CD14-positive monocyte (primary cell): ENCODE results near the gene DNAJC18. TPM values are rescaled to one million over a fixed set of nuclear protein-coding genes. Genes with fewer than 3 reads are reported as not detected.

Source experiments
- DNase-seq, 3 donors: peaks; one replicate each; pipeline ENCODE4 v3.0.0-alpha.2; 2011 to 2022
- H2AFZ ChIP-seq: 2 replicates; pipeline ENCODE4 v1.6.0; 2012; ENCODE audit warnings: mild to moderate bottlenecking, low read depth, low read length, inconsistent platforms; ENCODE audit not compliant: insufficient read depth, poor library complexity, severe bottlenecking
- H3K27ac ChIP-seq, 2 donors: 1 replicate in 1 of 2; 2 replicates in 1 of 2; pipeline ENCODE4 v1.5.1; 2012 to 2013; ENCODE audit warnings: low read length in 2 of 2, control low read depth in 1 of 2, inconsistent platforms in 1 of 2, low read depth in 1 of 2, mild to moderate bottlenecking in 1 of 2
- H3K27me3 ChIP-seq, 2 donors: one replicate each; pipeline versions ENCODE4 v1.6.0 to v1.6.1; 2011 to 2013; ENCODE audit warnings: low read length in 2 of 2; ENCODE audit not compliant: control insufficient read depth in 2 of 2, insufficient read depth in 2 of 2
- H3K36me3 ChIP-seq, 2 donors: replicated peaks in 1 of 2; 1 replicate in 1 of 2; 2 replicates in 1 of 2; pipeline versions ENCODE4 v1.5.1 to v1.6.1; 2012 to 2013; ENCODE audit warnings: low read length in 2 of 2, control low read depth in 1 of 2, inconsistent platforms in 1 of 2, mild to moderate bottlenecking in 1 of 2; ENCODE audit not compliant: insufficient read depth in 2 of 2, control insufficient read depth in 1 of 2
- H3K4me1 ChIP-seq, 2 donors: 1 replicate in 1 of 2; 2 replicates in 1 of 2; pipeline versions ENCODE4 v1.5.1 to v1.6.1; 2012 to 2013; ENCODE audit warnings: low read length in 2 of 2, control low read depth in 1 of 2, inconsistent platforms in 1 of 2, mild to moderate bottlenecking in 1 of 2, moderate library complexity in 1 of 2; ENCODE audit not compliant: insufficient read depth in 2 of 2, control insufficient read depth in 1 of 2
- H3K4me2 ChIP-seq: replicated peaks from 2 replicates; pipeline ENCODE3; 2012; ENCODE audit warnings: low read length, moderate library complexity, mild to moderate bottlenecking; ENCODE audit not compliant: poor library complexity, severe bottlenecking; ENCODE audit errors: extremely low read depth
- H3K4me3 ChIP-seq, 3 experiments: fragments of 200-600 bp in 1 of 3; sonication (generic) in 1 of 3; replicated peaks in 1 of 3; 1 replicate in 2 of 3; 2 replicates in 1 of 3; pipeline ENCODE4 v1.5.1; 2011 to 2013; ENCODE audit warnings: low read length in 3 of 3, mild to moderate bottlenecking in 3 of 3, control low read depth in 2 of 3, low read depth in 2 of 3, inconsistent platforms in 1 of 3, moderate library complexity in 1 of 3
- H3K79me2 ChIP-seq: 2 replicates; pipeline ENCODE4 v1.6.0; 2012; ENCODE audit warnings: mild to moderate bottlenecking, control low read depth, inconsistent platforms, low read length, moderate library complexity; ENCODE audit not compliant: insufficient read depth
- H3K9ac ChIP-seq: 2 replicates; pipeline ENCODE4 v1.6.0; 2017; ENCODE audit warnings: low read length, mild to moderate bottlenecking; ENCODE audit not compliant: insufficient read depth, poor library complexity, severe bottlenecking
- H3K9me3 ChIP-seq, 2 donors: replicated peaks in 1 of 2; 1 replicate in 1 of 2; 2 replicates in 1 of 2; pipeline versions ENCODE4 v1.5.1 to v1.6.1; 2012 to 2013; ENCODE audit warnings: low read length in 2 of 2, control low read depth in 1 of 2; ENCODE audit not compliant: control insufficient read depth in 1 of 2, insufficient read depth in 1 of 2
- H4K20me1 ChIP-seq: 2 replicates; pipeline ENCODE4 v1.6.0; 2012; ENCODE audit warnings: mild to moderate bottlenecking, low read length, control low read depth, moderate library complexity; ENCODE audit not compliant: insufficient read depth
- H3K27ac Mint-ChIP-seq, 7 donors: one replicate each; pipeline ENCODE4 v1.8.0; 2020; ENCODE audit warnings: mild to moderate bottlenecking in 7 of 7, mixed read lengths in 7 of 7, moderate library complexity in 6 of 7, inconsistent platforms in 2 of 7
- H3K27me3 Mint-ChIP-seq, 3 donors: one replicate each; pipeline ENCODE4 v1.8.0; 2021 to 2022; ENCODE audit warnings: low read depth in 3 of 3, mild to moderate bottlenecking in 3 of 3, mixed read lengths in 3 of 3, moderate library complexity in 3 of 3, inconsistent platforms in 1 of 3
- H3K36me3 Mint-ChIP-seq, 2 donors: one replicate each; pipeline ENCODE4 v1.8.0; 2020; ENCODE audit warnings: mixed read lengths in 2 of 2, inconsistent platforms in 1 of 2, mild to moderate bottlenecking in 1 of 2
- H3K4me1 Mint-ChIP-seq: one replicate; pipeline ENCODE4 v1.8.0; 2020; ENCODE audit warnings: mild to moderate bottlenecking, mixed read lengths
- H3K4me3 Mint-ChIP-seq, 2 donors: one replicate each; pipeline ENCODE4 v1.8.0; 2020; ENCODE audit warnings: mild to moderate bottlenecking in 2 of 2, mixed read lengths in 2 of 2, moderate library complexity in 1 of 2
- H3K9me3 Mint-ChIP-seq, 7 donors: one replicate each; pipeline ENCODE4 v1.8.0; 2020 to 2022; ENCODE audit warnings: mixed read lengths in 7 of 7, mild to moderate bottlenecking in 6 of 7, moderate library complexity in 6 of 7, inconsistent platforms in 2 of 7
- WGBS: methylation state at CpG from one replicate; pipeline ENCODE4 v1.1.5; 2013; ENCODE audit warnings: missing lambda C conversion rate; ENCODE audit not compliant: insufficient coverage; 5-methylcytosine and 5-hydroxymethylcytosine counted together
- intact Hi-C, 2 donors: fragments of 100-400 bp; cut with micrococcal nuclease; formaldehyde crosslinking; loops; one replicate each; pipeline versions ENCODE4 v1.15.0 to v1.15.1; 2023
- polyA plus RNA-seq, 3 donors: library from polyadenylated mRNA; depleted of rRNA in 1 of 3; unstranded in 2 of 3; stranded (reverse) in 1 of 3; fragments of 300-500 nt in 2 of 3; fragments of >200 nt in 1 of 3; fragmentation: Illumina TruSeq in 2 of 3; gene quantifications; 1 replicate in 2 of 3; 2 replicates in 1 of 3; pipeline ENCODE4 v1.2.3, GENCODE V29; 2012 to 2021
- TF ChIP-seq, protein P1 (sequence below): fragments of 200-600 bp; IDR thresholded peaks from one replicate; pipeline ENCODE4 v1.8.0; 2022; ENCODE audit warnings: antibody characterized with exemption, mild to moderate bottlenecking

The DNAJC18 gene
- polyA plus RNA-seq, 3 donors, result 0.87 to 2.6 (median 2.2) TPM

DNA sequence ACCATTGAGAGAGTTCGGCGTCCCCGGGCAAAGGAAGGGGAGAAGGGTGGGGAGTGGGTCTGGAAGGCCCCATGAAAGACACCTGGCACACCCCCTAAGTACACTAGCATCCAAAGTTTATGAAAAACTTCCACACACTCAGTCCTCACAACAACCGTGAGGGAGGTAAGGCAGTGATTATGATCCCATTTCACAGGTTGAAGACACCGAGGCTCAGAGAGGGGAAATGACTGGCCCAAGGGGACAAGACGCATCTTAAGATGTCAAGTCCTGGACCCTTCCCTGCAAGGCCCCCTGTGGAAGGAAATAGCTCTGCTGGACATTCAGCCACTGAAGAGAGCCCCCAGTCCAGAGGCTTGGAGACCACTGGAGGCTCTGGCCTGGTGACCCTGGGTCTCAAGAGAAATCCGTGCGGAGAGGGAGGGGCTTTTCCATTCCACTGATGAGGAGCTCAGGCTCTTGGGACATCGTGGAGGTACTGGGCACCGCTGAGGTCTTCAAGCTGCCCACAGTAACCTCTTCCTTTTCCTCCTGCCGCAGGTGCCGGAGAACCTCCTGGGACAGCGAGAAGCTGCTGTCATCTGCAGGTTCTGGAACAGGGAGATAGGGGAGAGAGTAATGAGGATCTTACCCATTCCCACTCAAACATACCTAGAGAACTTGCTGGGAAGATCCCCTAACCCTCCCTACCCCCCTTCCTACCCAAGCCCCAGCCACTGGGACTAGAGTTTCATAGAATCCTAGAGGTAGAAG is 36.7 kb upstream of the DNAJC18 start:
- intact Hi-C loops, result no loop called here
- Histone ChIP-seq H3K9ac (no peak overlapping the region), H3K27ac (peak overlapping the region; percentile 44 to 63), H3K27me3 (no peaks in the 10 kb centered on the region), H4K20me1 (peaks cover 62% of the 10 kb centered on the region), H3K9me3 (no peaks in the 10 kb centered on the region), H3K4me1 (peaks cover 76 to 97% of the 10 kb centered on the region in 2 donors), H3K79me2 (peaks cover 70% of the 10 kb centered on the region), H3K4me2 (peak overlapping the region; percentile 72), H3K4me3 (peak overlapping the region in 1 of 3 experiments; percentile 58), H3K36me3 (peaks cover 24 to 35% of the 10 kb centered on the region in 2 donors), H2AFZ (no peak overlapping the region)
- H3K27me3 Mint-ChIP-seq, result no peaks in the 10 kb centered on the region
- TF ChIP-seq, protein P1, sequence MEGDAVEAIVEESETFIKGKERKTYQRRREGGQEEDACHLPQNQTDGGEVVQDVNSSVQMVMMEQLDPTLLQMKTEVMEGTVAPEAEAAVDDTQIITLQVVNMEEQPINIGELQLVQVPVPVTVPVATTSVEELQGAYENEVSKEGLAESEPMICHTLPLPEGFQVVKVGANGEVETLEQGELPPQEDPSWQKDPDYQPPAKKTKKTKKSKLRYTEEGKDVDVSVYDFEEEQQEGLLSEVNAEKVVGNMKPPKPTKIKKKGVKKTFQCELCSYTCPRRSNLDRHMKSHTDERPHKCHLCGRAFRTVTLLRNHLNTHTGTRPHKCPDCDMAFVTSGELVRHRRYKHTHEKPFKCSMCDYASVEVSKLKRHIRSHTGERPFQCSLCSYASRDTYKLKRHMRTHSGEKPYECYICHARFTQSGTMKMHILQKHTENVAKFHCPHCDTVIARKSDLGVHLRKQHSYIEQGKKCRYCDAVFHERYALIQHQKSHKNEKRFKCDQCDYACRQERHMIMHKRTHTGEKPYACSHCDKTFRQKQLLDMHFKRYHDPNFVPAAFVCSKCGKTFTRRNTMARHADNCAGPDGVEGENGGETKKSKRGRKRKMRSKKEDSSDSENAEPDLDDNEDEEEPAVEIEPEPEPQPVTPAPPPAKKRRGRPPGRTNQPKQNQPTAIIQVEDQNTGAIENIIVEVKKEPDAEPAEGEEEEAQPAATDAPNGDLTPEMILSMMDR, result no peak
- H3K36me3 Mint-ChIP-seq, result peaks cover 40 to 54% of the 10 kb centered on the region in 2 donors
- WGBS, result 40% methylated on average over 5 of the region's 13 CpGs
- DNase-seq, result no peak
- peaks cover 93% of the 10 kb centered on the region for H3K4me1 Mint-ChIP-seq
- peak overlapping the region; percentile 51 to 93 (median 86) for H3K27ac Mint-ChIP-seq
- peaks cover 0 to 2% (median 0%) of the 10 kb centered on the region in 7 donors for H3K9me3 Mint-ChIP-seq
- H3K4me3 Mint-ChIP-seq, result peak overlapping the region; percentile 47 to 84

DNA sequence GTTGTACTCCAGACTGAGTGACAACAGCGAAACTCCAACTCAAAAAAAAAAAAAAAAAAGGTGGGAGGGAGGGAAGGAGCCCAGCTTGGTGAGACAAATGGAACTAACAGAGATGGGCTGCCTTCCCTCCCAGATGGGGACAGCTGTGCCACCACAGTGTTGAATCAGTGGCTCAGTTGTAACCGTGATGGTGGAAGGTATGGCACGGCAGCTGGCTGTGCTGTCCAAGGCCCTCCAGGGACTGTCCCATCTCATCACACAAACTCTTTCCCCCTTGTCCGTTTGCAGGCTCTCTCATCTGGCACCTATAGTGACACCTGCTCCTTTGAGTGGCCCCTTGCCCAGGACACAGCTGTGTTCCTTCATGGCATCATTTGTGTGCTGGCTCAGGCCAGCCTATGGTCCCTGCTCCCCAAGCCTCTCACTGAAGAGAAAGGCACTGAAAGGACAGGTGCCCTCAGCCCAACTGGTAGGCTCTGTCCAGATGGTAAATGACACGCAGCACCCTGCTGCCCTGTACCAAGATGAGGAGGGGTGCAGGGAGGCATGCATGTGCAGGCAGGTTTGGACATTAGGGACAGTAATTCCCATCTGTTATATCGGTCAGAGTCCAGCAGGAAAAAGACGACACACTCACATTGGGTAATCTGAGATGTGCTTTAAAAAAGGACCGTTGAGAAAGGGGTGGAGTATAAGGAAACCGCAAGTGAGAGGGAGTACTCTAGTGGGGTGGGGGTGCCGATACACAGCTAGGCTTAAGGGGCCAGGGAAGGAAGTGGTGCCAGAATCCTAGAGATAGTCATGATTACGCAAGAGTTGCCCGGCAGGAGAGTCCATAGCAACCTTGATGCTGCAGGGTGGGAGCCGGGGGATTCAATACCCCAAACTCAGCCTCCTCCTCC is 35.8 kb upstream of the DNAJC18 start:
- Histone ChIP-seq H3K4me1 (peaks cover 72 to 97% of the 10 kb centered on the region in 2 donors), H3K4me2 (peak overlapping the region; percentile 72), H3K9me3 (no peaks in the 10 kb centered on the region), H3K27me3 (no peaks in the 10 kb centered on the region), H3K79me2 (peaks cover 61% of the 10 kb centered on the region), H3K4me3 (peak overlapping the region in 1 of 3 experiments; percentile 58), H3K27ac (peak overlapping the region; percentile 44 to 63), H4K20me1 (peaks cover 53% of the 10 kb centered on the region), H2AFZ (no peak overlapping the region), H3K36me3 (peaks cover 24 to 35% of the 10 kb centered on the region in 2 donors), H3K9ac (peak overlapping the region; percentile 2)
- H3K4me3 Mint-ChIP-seq, result peak overlapping the region; percentile 47 to 84
- peaks cover 0 to 2% (median 0%) of the 10 kb centered on the region in 7 donors for H3K9me3 Mint-ChIP-seq
- peak overlapping the region; percentile 64 to 93 (median 86) for H3K27ac Mint-ChIP-seq
- no peaks in the 10 kb centered on the region for H3K27me3 Mint-ChIP-seq
- peak; percentile 53 to 73 (median 70) for DNase-seq
- TF ChIP-seq, protein P1, result no peak
- peaks cover 93% of the 10 kb centered on the region for H3K4me1 Mint-ChIP-seq
- 6% methylated on average over 9 of the region's 13 CpGs for WGBS
- intact Hi-C loops, result no loop called here
- H3K36me3 Mint-ChIP-seq, result peaks cover 34 to 46% of the 10 kb centered on the region in 2 donors
